ENCODE measurements around the gene BACE1. TPM values are rescaled to one million over a fixed set of nuclear protein-coding genes. Genes with fewer than 3 reads are reported as not detected.

The BACE1 gene
- total RNA-seq, 6 experiments from 2014 or later: 19.2 to 42.8 (median 23.7) TPM

DNA sequence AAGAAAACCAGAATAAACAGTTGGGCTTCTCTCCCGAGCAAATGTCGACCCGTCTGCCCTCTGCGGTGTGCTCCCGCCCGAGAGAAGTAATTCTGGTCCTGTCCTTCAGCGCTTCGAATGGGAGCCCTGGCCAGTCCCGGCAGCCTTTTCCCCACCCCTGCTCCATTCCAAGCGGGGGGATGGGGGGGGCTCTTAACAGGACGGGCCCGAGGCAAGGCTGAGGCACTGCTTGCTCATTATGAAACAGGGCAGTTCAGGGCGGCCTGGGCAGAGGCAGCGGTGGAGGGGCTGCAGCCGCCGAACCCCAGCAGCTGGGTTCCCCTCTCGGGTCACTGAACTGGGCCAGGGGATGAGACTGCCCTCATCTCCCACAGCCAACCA is 15.8 kb downstream of the BACE1 start:
- 28% methylated on average over 7 of the region's 17 CpGs for WGBS (ENCODE audit: insufficient coverage, low coverage, low lambda C conversion rate, missing lambda C conversion rate)
- Histone ChIP-seq H3K27ac (peak overlapping the region in 2 of 3 donors; percentile 44 to 73), H3K9me3 (no peaks in the 10 kb centered on the region), H3K36me3 (no peaks in the 10 kb centered on the region), H3K4me1 (peaks cover 0 to 37% (median 13%) of the 10 kb centered on the region in 4 donors), H3K27me3 (no peaks in the 10 kb centered on the region), H3K4me3 (peak overlapping the region in 2 of 3 donors; percentile 21 to 43)
- peak; percentile 25 to 62 (median 62) for DNase-seq
- TF ChIP-seq, protein P1, sequence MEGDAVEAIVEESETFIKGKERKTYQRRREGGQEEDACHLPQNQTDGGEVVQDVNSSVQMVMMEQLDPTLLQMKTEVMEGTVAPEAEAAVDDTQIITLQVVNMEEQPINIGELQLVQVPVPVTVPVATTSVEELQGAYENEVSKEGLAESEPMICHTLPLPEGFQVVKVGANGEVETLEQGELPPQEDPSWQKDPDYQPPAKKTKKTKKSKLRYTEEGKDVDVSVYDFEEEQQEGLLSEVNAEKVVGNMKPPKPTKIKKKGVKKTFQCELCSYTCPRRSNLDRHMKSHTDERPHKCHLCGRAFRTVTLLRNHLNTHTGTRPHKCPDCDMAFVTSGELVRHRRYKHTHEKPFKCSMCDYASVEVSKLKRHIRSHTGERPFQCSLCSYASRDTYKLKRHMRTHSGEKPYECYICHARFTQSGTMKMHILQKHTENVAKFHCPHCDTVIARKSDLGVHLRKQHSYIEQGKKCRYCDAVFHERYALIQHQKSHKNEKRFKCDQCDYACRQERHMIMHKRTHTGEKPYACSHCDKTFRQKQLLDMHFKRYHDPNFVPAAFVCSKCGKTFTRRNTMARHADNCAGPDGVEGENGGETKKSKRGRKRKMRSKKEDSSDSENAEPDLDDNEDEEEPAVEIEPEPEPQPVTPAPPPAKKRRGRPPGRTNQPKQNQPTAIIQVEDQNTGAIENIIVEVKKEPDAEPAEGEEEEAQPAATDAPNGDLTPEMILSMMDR (IDR thresholded peaks at IDR 0.05): no peak
- no peak for TF ChIP-seq POLR2A (IDR thresholded peaks at IDR 0.05)
- intact Hi-C loops (cut with DNase I): no loop called here
- ATAC-seq: peak; percentile 43 to 52 (median 48)

DNA sequence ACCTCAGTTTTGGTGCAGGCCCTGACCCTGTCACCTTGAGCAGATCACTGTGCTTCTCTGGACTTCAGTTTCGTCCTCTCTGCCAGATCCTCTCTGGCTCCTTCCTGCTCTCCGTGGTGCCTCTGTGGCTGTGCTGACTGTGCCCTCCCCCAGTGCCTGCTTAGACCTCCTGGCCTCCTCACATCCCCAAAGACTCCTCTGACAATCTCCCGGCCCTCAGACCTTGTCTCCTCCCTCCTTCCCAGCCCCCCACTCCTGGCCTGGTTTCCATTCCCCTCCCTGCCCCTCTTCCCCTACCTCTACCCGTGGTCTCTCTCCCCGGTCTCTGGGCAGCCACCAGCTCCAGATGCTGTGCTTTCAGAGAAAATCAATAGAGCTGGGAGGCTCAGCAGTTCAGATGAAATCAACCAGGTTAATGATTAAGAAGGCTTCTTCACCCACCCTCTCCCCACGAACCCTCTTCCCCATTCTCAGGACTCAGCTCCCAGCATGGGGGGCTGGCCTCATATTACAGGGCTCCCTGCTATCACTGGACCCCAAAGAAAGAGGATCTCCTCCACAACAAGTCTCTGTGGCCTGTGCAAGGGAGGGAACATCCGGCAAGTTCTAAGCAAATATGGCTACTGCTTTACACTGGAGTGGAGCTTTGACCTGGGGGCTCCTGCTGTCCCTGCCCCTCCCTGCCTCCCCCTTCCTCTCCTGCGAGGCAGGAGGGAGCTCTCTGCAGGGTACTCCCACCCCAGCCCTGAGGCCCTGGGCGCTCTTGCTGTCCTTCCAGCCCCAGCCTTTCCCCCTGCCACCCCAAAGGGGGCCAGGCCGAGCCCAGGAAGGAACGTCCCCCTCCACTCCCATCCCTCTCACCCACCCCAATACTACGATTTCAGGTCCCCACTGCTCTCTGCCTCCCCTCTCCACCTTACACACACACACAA is 16.4 kb downstream of the BACE1 start:
- WGBS (ENCODE audit: insufficient coverage, low coverage, low lambda C conversion rate, missing lambda C conversion rate): 27% methylated on average over 12 of the region's 12 CpGs
- DNase-seq (peak; percentile 45 to 82 (median 78)), ATAC-seq (peak; percentile 83 to 86 (median 85))
- H3K4me3 ChIP-seq: peak overlapping the region in 2 of 3 donors; percentile 21 to 43
- TF ChIP-seq POLR2A (IDR thresholded peaks at IDR 0.05): no peak
- TF ChIP-seq, protein P1 (IDR thresholded peaks at IDR 0.05): no peak
- intact Hi-C loops (cut with DNase I): no loop called here
- peak overlapping the region in 2 of 3 donors; percentile 44 to 73 for H3K27ac ChIP-seq
- no peaks in the 10 kb centered on the region for H3K27me3 ChIP-seq
- peaks cover 0 to 3% (median 0%) of the 10 kb centered on the region in 4 donors for H3K36me3 ChIP-seq
- peaks cover 0 to 37% (median 13%) of the 10 kb centered on the region in 4 donors for H3K4me1 ChIP-seq
- H3K9me3 ChIP-seq: no peaks in the 10 kb centered on the region

DNA sequence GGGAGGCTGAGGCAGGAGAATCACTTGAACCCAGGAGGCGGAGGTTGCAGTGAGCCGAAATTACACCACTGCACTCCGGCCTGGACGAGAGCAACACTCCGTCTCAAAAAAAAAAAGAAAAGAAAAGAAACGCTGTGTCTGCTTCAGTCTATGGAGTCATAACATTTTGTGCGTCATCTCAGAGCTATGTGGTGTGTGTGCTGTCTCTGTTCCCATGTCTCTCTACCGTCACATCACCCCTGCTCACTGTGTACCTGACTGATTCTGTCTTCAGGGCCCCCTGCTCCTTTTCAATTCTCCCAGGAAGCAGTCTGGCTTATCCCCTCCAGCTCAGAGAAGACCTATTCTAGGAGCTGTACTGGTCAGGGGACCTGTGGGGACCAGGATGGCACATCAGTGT is 17.9 kb downstream of the BACE1 start:
- no peaks in the 10 kb centered on the region for H3K27me3 ChIP-seq
- ATAC-seq: no peak
- intact Hi-C loops (cut with DNase I): no loop called here
- WGBS (ENCODE audit: insufficient coverage, low coverage, low lambda C conversion rate, missing lambda C conversion rate): 92% methylated on average over 8 of the region's 8 CpGs
- no peak overlapping the region for H3K27ac ChIP-seq
- H3K9me3 ChIP-seq: no peaks in the 10 kb centered on the region
- no peak for DNase-seq
- no peak overlapping the region for H3K4me3 ChIP-seq
- TF ChIP-seq, protein P1 (IDR thresholded peaks at IDR 0.05): no peak
- no peak for TF ChIP-seq POLR2A (IDR thresholded peaks at IDR 0.05)
- peaks cover 0 to 37% (median 13%) of the 10 kb centered on the region in 4 donors for H3K4me1 ChIP-seq
- H3K36me3 ChIP-seq: peaks cover 0 to 9% (median 0%) of the 10 kb centered on the region in 4 donors

DNA sequence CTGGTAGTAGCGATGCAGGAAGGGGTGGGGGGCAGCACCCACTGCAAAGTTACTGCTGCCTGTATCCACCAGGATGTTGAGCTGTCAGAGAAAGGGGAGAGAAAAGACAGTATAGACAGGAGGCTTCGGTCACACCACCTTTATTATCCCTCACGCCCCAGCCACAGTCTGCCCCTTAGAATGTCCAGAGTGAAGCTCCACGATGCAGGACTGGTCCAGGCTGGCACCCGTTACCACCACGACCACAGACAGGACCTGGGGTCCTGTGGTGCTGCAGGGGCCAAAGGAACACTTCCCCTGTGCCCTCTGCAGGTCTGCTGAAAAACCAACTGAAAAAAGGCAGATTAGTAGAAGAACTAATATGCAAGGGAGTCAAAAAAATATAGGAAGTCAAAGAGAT is 19.2 kb downstream of the BACE1 start:
- DNase-seq (no peak), ATAC-seq (no peak)
- Histone ChIP-seq H3K36me3 (peaks cover 0 to 13% (median 0%) of the 10 kb centered on the region in 4 donors), H3K4me1 (peaks cover 0 to 32% (median 13%) of the 10 kb centered on the region in 4 donors), H3K4me3 (no peak overlapping the region), H3K27ac (no peak overlapping the region), H3K27me3 (no peaks in the 10 kb centered on the region), H3K9me3 (no peaks in the 10 kb centered on the region)
- TF ChIP-seq POLR2A (IDR thresholded peaks at IDR 0.05): no peak
- 78% methylated on average over 4 of the region's 6 CpGs for WGBS (ENCODE audit: insufficient coverage, low coverage, low lambda C conversion rate, missing lambda C conversion rate)
- intact Hi-C loops (cut with DNase I): no loop called here
